ENCODE measurements around the gene MT1F.

Gene MT1F

GRCh38 chr16:56690420-56691122, 32.8 kb downstream of the MT1F start:
- Histone ChIP-seq H3K9me3 (ENCODE audit: control insufficient read depth, low read length) (peaks cover 21% of the 10 kb centered on the region), H3K4me3 (ENCODE audit: low read length) (no peak overlapping the region), H3K4me1 (ENCODE audit: control insufficient read depth, insufficient read depth, low read length) (peaks cover 2% of the 10 kb centered on the region), H3K9ac (ENCODE audit: low read length) (no peak overlapping the region), H3K27me3 (replicated peaks; ENCODE audit: control insufficient read depth, insufficient read depth, low read length) (no peaks in the 10 kb centered on the region), H3K36me3 (ENCODE audit: control insufficient read depth, insufficient read depth, low read length, severe bottlenecking) (no peaks in the 10 kb centered on the region)
- no peak for DNase-seq (ENCODE audit: low read depth)

- Histone ChIP-seq H3K9ac (ENCODE audit: low read length) (no peak overlapping the region), H3K9me3 (ENCODE audit: control insufficient read depth, low read length) (peaks cover 10% of the 10 kb centered on the region), H3K27me3 (replicated peaks; ENCODE audit: control insufficient read depth, insufficient read depth, low read length) (no peaks in the 10 kb centered on the region), H3K4me3 (ENCODE audit: low read length) (no peak overlapping the region), H3K36me3 (ENCODE audit: control insufficient read depth, insufficient read depth, low read length, severe bottlenecking) (no peaks in the 10 kb centered on the region), H3K4me1 (ENCODE audit: control insufficient read depth, insufficient read depth, low read length) (no peaks in the 10 kb centered on the region)
- no peak for DNase-seq (ENCODE audit: low read depth)
These were observed 34.1 kb downstream of the MT1F start for GRCh38 chr16:56691885-56692284.

- no peaks in the 10 kb centered on the region for H3K27me3 ChIP-seq (replicated peaks; ENCODE audit: control insufficient read depth, insufficient read depth, low read length)
- no peaks in the 10 kb centered on the region for H3K36me3 ChIP-seq (ENCODE audit: control insufficient read depth, insufficient read depth, low read length, severe bottlenecking)
- peaks cover 2% of the 10 kb centered on the region for H3K9me3 ChIP-seq (ENCODE audit: control insufficient read depth, low read length)
- no peak overlapping the region for H3K4me3 ChIP-seq (ENCODE audit: low read length)
- DNase-seq (ENCODE audit: low read depth), result no peak
- no peak overlapping the region for H3K9ac ChIP-seq (ENCODE audit: low read length)
- H3K4me1 ChIP-seq (ENCODE audit: control insufficient read depth, insufficient read depth, low read length), result no peaks in the 10 kb centered on the region
These were observed 37.5 kb downstream of the MT1F start for GRCh38 chr16:56695246-56695645.

- H3K36me3 ChIP-seq (ENCODE audit: control insufficient read depth, insufficient read depth, low read length, severe bottlenecking), result no peaks in the 10 kb centered on the region
- H3K27me3 ChIP-seq (replicated peaks; ENCODE audit: control insufficient read depth, insufficient read depth, low read length), result no peaks in the 10 kb centered on the region
- H3K9ac ChIP-seq (ENCODE audit: low read length), result no peak overlapping the region
- DNase-seq (ENCODE audit: low read depth), result no peak
- peaks cover 2% of the 10 kb centered on the region for H3K9me3 ChIP-seq (ENCODE audit: control insufficient read depth, low read length)
- no peak overlapping the region for H3K4me3 ChIP-seq (ENCODE audit: low read length)
- H3K4me1 ChIP-seq (ENCODE audit: control insufficient read depth, insufficient read depth, low read length), result peaks cover 7% of the 10 kb centered on the region
These were observed 39.8 kb downstream of the MT1F start for GRCh38 chr16:56697456-56698155.

GRCh38 chr16:56700195-56700594, 42.4 kb downstream of the MT1F start:
- DNase-seq (ENCODE audit: low read depth), result peak; percentile 51
- Histone ChIP-seq H3K4me1 (ENCODE audit: control insufficient read depth, insufficient read depth, low read length) (peaks cover 7% of the 10 kb centered on the region), H3K9ac (ENCODE audit: low read length) (peak overlapping the region; percentile 9), H3K27me3 (replicated peaks; ENCODE audit: control insufficient read depth, insufficient read depth, low read length) (no peaks in the 10 kb centered on the region), H3K4me3 (ENCODE audit: low read length) (no peak overlapping the region), H3K9me3 (ENCODE audit: control insufficient read depth, low read length) (peaks cover 2% of the 10 kb centered on the region), H3K36me3 (ENCODE audit: control insufficient read depth, insufficient read depth, low read length, severe bottlenecking) (no peaks in the 10 kb centered on the region)

- Histone ChIP-seq H3K9ac (ENCODE audit: low read length) (no peak overlapping the region), H3K36me3 (ENCODE audit: control insufficient read depth, insufficient read depth, low read length, severe bottlenecking) (no peaks in the 10 kb centered on the region), H3K27me3 (replicated peaks; ENCODE audit: control insufficient read depth, insufficient read depth, low read length) (no peaks in the 10 kb centered on the region), H3K4me1 (ENCODE audit: control insufficient read depth, insufficient read depth, low read length) (peaks cover 7% of the 10 kb centered on the region), H3K9me3 (ENCODE audit: control insufficient read depth, low read length) (peaks cover 2% of the 10 kb centered on the region), H3K4me3 (ENCODE audit: low read length) (no peak overlapping the region)
- no peak for DNase-seq (ENCODE audit: low read depth)
These were observed 42.9 kb downstream of the MT1F start for GRCh38 chr16:56700631-56701030.

GRCh38 chr16:56701534-56701933, 43.8 kb downstream of the MT1F start:
- no peak for DNase-seq (ENCODE audit: low read depth)
- no peaks in the 10 kb centered on the region for H3K27me3 ChIP-seq (replicated peaks; ENCODE audit: control insufficient read depth, insufficient read depth, low read length)

GRCh38 chr16:56702836-56703235, 45.1 kb downstream of the MT1F start:
- peaks cover 7% of the 10 kb centered on the region for H3K4me1 ChIP-seq (ENCODE audit: control insufficient read depth, insufficient read depth, low read length)
- no peak for DNase-seq (ENCODE audit: low read depth)
- no peaks in the 10 kb centered on the region for H3K27me3 ChIP-seq (replicated peaks; ENCODE audit: control insufficient read depth, insufficient read depth, low read length)
- peak overlapping the region; percentile 35 for H3K9ac ChIP-seq (ENCODE audit: low read length)
- no peak overlapping the region for H3K4me3 ChIP-seq (ENCODE audit: low read length)
- no peaks in the 10 kb centered on the region for H3K9me3 ChIP-seq (ENCODE audit: control insufficient read depth, low read length)
- no peaks in the 10 kb centered on the region for H3K36me3 ChIP-seq (ENCODE audit: control insufficient read depth, insufficient read depth, low read length, severe bottlenecking)

More at GRCh38 chr16:56701534-56701933, 43.8 kb downstream of the MT1F start:
- H3K36me3 ChIP-seq (ENCODE audit: control insufficient read depth, insufficient read depth, low read length, severe bottlenecking), result no peaks in the 10 kb centered on the region
- H3K4me1 ChIP-seq (ENCODE audit: control insufficient read depth, insufficient read depth, low read length), result peaks cover 7% of the 10 kb centered on the region
- no peak overlapping the region for H3K4me3 ChIP-seq (ENCODE audit: low read length)
- peak overlapping the region; percentile 44 for H3K9ac ChIP-seq (ENCODE audit: low read length)
- peaks cover 2% of the 10 kb centered on the region for H3K9me3 ChIP-seq (ENCODE audit: control insufficient read depth, low read length)

All from adipocyte (in vitro differentiated cells).